ENCODE results near the gene TRMT10B. TPM values are rescaled to one million over a fixed set of nuclear protein-coding genes. Genes with fewer than 3 reads are reported as not detected.

TRMT10B gene
- total RNA-seq, 1 donor from 2014 or later = 9.8 TPM

Other genes with a start within 250 kb of the TRMT10B start
- 24.8 and 25.6 TPM in 2 replicates for gene FBXO10, start 177.4 kb upstream of the TRMT10B start, total RNA-seq
- 155 and 159 TPM in 2 replicates for gene TOMM5, start 161.2 kb upstream of the TRMT10B start, total RNA-seq
- gene FRMPD1, start 102.9 kb upstream of the TRMT10B start, total RNA-seq = 0.11 and 0.19 TPM in 2 replicates
- 82.2 and 87.4 TPM in 2 replicates for gene EXOSC3, start 31.3 kb downstream of the TRMT10B start, total RNA-seq
- 22.7 and 25.1 TPM in 2 replicates for gene DCAF10, start 47.0 kb downstream of the TRMT10B start, total RNA-seq
- 32.5 and 33.0 TPM in 2 replicates for gene SLC25A51, start 150.3 kb downstream of the TRMT10B start, total RNA-seq

Data from neural crest cell (in vitro differentiated cells).